ENCODE measurements around the gene SIPA1L3. TPM values are rescaled to one million over a fixed set of nuclear protein-coding genes. Genes with fewer than 3 reads are reported as not detected.

SIPA1L3 gene
- total RNA-seq, 1 donor from 2014 or later: 63.2 TPM

GRCh38 chr19:38231918-38232317 is 324.9 kb downstream of the SIPA1L3 start:
- peaks cover 10% of the 10 kb centered on the region for H3K4me1 ChIP-seq
- H3K36me3 ChIP-seq: no peaks in the 10 kb centered on the region
- H3K27me3 ChIP-seq (ENCODE audit: low read depth): peaks cover 58% of the 10 kb centered on the region
- intact Hi-C loops (cut with DNase I): no loop called here
- no peak for TF ChIP-seq CTCF (IDR thresholded peaks at IDR 0.05)
- no peak for ATAC-seq
- no peak overlapping the region for H3K27ac ChIP-seq
- no peak overlapping the region for H3K4me3 ChIP-seq
- no peak for DNase-seq
- no peaks in the 10 kb centered on the region for H3K9me3 ChIP-seq

- ATAC-seq: peak; percentile 80 to 83
- peak; percentile 88 for DNase-seq
- peaks cover 39% of the 10 kb centered on the region for H3K27me3 ChIP-seq (ENCODE audit: low read depth)
- H3K4me3 ChIP-seq: no peak overlapping the region
- TF ChIP-seq CTCF (IDR thresholded peaks at IDR 0.05): peak; percentile 87
- peaks cover 6% of the 10 kb centered on the region for H3K4me1 ChIP-seq
- H3K27ac ChIP-seq: no peak overlapping the region
- H3K9me3 ChIP-seq: no peaks in the 10 kb centered on the region
- intact Hi-C loops (cut with DNase I): no loop called here
- no peaks in the 10 kb centered on the region for H3K36me3 ChIP-seq
These were observed 326.8 kb downstream of the SIPA1L3 start for GRCh38 chr19:38233740-38234251.

GRCh38 chr19:38234615-38235014 is 327.6 kb downstream of the SIPA1L3 start:
- DNase-seq (no peak), ATAC-seq (no peak)
- intact Hi-C loops (cut with DNase I): no loop called here
- Histone ChIP-seq H3K9me3 (no peaks in the 10 kb centered on the region), H3K4me1 (no peaks in the 10 kb centered on the region), H3K4me3 (no peak overlapping the region), H3K27me3 (ENCODE audit: low read depth) (peaks cover 33% of the 10 kb centered on the region), H3K27ac (no peak overlapping the region), H3K36me3 (no peaks in the 10 kb centered on the region)
- no peak for TF ChIP-seq CTCF (IDR thresholded peaks at IDR 0.05)

- DNase-seq: no peak
- Histone ChIP-seq H3K27me3 (ENCODE audit: low read depth) (no peaks in the 10 kb centered on the region), H3K9me3 (no peaks in the 10 kb centered on the region), H3K4me1 (peaks cover 14% of the 10 kb centered on the region), H3K36me3 (no peaks in the 10 kb centered on the region), H3K4me3 (no peak overlapping the region), H3K27ac (no peak overlapping the region)
- ATAC-seq: no peak
- intact Hi-C loops (cut with DNase I): no loop called here
- no peak for TF ChIP-seq CTCF (IDR thresholded peaks at IDR 0.05)
These were observed 332.8 kb downstream of the SIPA1L3 start for GRCh38 chr19:38239816-38240215.

- no peak overlapping the region for H3K27ac ChIP-seq
- no peaks in the 10 kb centered on the region for H3K36me3 ChIP-seq
- no peaks in the 10 kb centered on the region for H3K9me3 ChIP-seq
- H3K27me3 ChIP-seq (ENCODE audit: low read depth): no peaks in the 10 kb centered on the region
- TF ChIP-seq CTCF (IDR thresholded peaks at IDR 0.05): no peak
- DNase-seq (no peak), ATAC-seq (no peak)
- intact Hi-C loops (cut with DNase I): no loop called here
- peak overlapping the region; percentile 29 for H3K4me3 ChIP-seq
- peaks cover 17% of the 10 kb centered on the region for H3K4me1 ChIP-seq
These were observed 336.3 kb downstream of the SIPA1L3 start for GRCh38 chr19:38243279-38243673.
